Thoracic aorta (tissue), 2 donors: ENCODE measurements around the gene UBE4A. TPM values are rescaled to one million over a fixed set of nuclear protein-coding genes. Genes with fewer than 3 reads are reported as not detected.

Source experiments
- ATAC-seq: fragments of 150-250 bp; one replicate; pipeline ENCODE4 v1.8.0; 2017; ENCODE audit warnings: low read depth; ENCODE audit not compliant: insufficient number of reproducible peaks, low FRiP score
- DNase-seq: peaks from one replicate; pipeline ENCODE4 v3.0.0-alpha.2; 2020; ENCODE audit warnings: low spot score
- H3K27ac ChIP-seq, 2 donors: fragments of 200-600 bp; sonication (generic); 1 replicate in 1 of 2; 2 replicates in 1 of 2; pipeline ENCODE4 v1.5.1; 2016; ENCODE audit warnings: mild to moderate bottlenecking in 2 of 2, moderate library complexity in 2 of 2
- H3K27me3 ChIP-seq: fragments of 200-600 bp; sonication (generic); replicated peaks from 2 replicates; pipeline ENCODE4 v1.6.0; 2016; ENCODE audit warnings: mild to moderate bottlenecking; ENCODE audit not compliant: insufficient read depth
- H3K36me3 ChIP-seq: fragments of 200-600 bp; sonication (generic); one replicate; pipeline ENCODE4 v1.5.1; 2016
- H3K4me1 ChIP-seq, 2 donors: fragments of 200-600 bp; sonication (generic); 1 replicate in 1 of 2; 2 replicates in 1 of 2; pipeline versions ENCODE4 v1.5.1 to v1.6.0; 2016; ENCODE audit warnings: low read depth in 2 of 2, mild to moderate bottlenecking in 1 of 2; ENCODE audit not compliant: control insufficient read depth in 1 of 2
- H3K4me3 ChIP-seq: fragments of 200-600 bp; sonication (generic); 2 replicates; pipeline ENCODE4 v1.5.1; 2016; ENCODE audit warnings: mild to moderate bottlenecking
- H3K9me3 ChIP-seq: fragments of 200-600 bp; sonication (generic); 2 replicates; pipeline ENCODE4 v1.5.1; 2016
- total RNA-seq, 2 donors: library from RNA; depleted of rRNA; stranded (reverse); fragments of >200 nt; gene quantifications; one replicate each; pipeline versions ENCODE4 v1.1.0 to v1.2.3, GENCODE V29; 2016
- TF ChIP-seq, protein P1 (sequence below): fragments of 200-600 bp; sonication (generic); IDR thresholded peaks from one replicate; pipeline ENCODE4 v1.5.1; 2019; ENCODE audit warnings: antibody characterized with exemption

Gene UBE4A, protein sequence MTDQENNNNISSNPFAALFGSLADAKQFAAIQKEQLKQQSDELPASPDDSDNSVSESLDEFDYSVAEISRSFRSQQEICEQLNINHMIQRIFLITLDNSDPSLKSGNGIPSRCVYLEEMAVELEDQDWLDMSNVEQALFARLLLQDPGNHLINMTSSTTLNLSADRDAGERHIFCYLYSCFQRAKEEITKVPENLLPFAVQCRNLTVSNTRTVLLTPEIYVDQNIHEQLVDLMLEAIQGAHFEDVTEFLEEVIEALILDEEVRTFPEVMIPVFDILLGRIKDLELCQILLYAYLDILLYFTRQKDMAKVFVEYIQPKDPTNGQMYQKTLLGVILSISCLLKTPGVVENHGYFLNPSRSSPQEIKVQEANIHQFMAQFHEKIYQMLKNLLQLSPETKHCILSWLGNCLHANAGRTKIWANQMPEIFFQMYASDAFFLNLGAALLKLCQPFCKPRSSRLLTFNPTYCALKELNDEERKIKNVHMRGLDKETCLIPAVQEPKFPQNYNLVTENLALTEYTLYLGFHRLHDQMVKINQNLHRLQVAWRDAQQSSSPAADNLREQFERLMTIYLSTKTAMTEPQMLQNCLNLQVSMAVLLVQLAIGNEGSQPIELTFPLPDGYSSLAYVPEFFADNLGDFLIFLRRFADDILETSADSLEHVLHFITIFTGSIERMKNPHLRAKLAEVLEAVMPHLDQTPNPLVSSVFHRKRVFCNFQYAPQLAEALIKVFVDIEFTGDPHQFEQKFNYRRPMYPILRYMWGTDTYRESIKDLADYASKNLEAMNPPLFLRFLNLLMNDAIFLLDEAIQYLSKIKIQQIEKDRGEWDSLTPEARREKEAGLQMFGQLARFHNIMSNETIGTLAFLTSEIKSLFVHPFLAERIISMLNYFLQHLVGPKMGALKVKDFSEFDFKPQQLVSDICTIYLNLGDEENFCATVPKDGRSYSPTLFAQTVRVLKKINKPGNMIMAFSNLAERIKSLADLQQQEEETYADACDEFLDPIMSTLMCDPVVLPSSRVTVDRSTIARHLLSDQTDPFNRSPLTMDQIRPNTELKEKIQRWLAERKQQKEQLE
- total RNA-seq = 10 to 100 TPM; 37.1 to 49.0 TPM

DNA sequence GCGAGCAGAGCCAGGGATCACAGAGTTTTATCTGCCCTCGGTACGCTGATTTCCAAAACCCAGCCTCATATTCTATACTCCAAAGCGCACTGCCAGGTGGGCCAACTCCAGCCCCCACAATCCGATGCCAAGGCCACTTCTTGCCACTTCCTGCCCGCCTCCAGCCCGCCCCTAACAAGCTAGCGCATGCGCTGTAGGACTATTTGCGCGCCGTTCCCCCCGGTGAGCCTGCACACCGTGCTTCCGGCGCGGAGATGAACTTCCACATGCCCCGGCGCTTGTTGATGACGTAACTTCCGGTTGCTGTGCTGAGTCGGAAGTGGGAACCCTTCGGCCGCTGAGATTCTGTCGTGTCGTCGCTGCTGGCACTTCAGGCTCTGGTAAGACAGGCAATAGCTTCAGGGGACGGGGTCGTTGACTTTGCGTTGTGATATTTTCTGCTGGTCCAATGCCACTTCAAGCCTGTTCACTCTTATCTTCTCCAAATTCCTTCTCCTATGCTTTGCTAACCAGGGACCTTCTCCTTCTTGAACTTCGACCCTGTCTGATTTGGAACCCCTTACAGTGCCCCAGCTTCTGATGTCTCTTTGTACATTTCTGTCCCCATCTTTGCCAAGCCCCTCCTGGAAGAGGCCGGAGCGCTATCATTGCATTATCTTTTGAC is at the start of gene UBE4A:
Gene UBE4A, plus strand, starts transcription at position 306 of the 664 bp plus-strand sequence. CDS start 5,481 bp downstream, outside the sequence.
- Histone ChIP-seq H3K4me1 (peaks cover 10 to 18% of the 10 kb centered on the region in 2 donors), H3K36me3 (no peaks in the 10 kb centered on the region), H3K4me3 (peak within 1 kb of the TSS; percentile 92), H3K27me3 (no peaks in the 10 kb centered on the region), H3K9me3 (no peaks in the 10 kb centered on the region), H3K27ac (peak within 1 kb of the TSS; percentile 3 to 64)
- peak; percentile 83 for ATAC-seq
- TF ChIP-seq, protein P1, sequence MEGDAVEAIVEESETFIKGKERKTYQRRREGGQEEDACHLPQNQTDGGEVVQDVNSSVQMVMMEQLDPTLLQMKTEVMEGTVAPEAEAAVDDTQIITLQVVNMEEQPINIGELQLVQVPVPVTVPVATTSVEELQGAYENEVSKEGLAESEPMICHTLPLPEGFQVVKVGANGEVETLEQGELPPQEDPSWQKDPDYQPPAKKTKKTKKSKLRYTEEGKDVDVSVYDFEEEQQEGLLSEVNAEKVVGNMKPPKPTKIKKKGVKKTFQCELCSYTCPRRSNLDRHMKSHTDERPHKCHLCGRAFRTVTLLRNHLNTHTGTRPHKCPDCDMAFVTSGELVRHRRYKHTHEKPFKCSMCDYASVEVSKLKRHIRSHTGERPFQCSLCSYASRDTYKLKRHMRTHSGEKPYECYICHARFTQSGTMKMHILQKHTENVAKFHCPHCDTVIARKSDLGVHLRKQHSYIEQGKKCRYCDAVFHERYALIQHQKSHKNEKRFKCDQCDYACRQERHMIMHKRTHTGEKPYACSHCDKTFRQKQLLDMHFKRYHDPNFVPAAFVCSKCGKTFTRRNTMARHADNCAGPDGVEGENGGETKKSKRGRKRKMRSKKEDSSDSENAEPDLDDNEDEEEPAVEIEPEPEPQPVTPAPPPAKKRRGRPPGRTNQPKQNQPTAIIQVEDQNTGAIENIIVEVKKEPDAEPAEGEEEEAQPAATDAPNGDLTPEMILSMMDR = no peak
- DNase-seq = peak; percentile 94

DNA sequence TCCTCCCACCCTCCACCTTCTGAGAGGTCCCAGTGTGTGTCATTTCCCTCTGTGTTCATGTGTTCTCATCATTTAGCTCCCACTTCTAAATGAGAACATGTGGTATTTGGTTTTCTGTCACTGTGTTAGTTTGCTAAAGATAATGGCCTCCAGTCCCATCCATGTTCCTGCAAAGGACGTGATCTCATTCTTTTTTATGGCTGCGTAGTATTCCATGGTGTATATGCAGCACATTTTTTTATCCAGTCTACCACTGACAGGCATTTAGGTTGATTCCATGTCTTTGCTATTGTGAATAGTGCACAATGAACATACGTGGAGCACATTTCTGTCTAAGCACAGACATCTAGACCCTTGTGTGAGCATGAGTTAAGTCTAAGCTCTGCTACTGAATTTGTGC is 49.1 kb upstream of the UBE4A start:
- no peaks in the 10 kb centered on the region for H3K9me3 ChIP-seq
- no peak for ATAC-seq
- TF ChIP-seq, protein P1 = no peak
- no peak overlapping the region for H3K27ac ChIP-seq
- H3K4me1 ChIP-seq = peaks cover 0 to under 1% of the 10 kb centered on the region in 2 donors
- no peak overlapping the region for H3K4me3 ChIP-seq
- peaks cover 5% of the 10 kb centered on the region for H3K27me3 ChIP-seq
- DNase-seq = no peak
- no peaks in the 10 kb centered on the region for H3K36me3 ChIP-seq

DNA sequence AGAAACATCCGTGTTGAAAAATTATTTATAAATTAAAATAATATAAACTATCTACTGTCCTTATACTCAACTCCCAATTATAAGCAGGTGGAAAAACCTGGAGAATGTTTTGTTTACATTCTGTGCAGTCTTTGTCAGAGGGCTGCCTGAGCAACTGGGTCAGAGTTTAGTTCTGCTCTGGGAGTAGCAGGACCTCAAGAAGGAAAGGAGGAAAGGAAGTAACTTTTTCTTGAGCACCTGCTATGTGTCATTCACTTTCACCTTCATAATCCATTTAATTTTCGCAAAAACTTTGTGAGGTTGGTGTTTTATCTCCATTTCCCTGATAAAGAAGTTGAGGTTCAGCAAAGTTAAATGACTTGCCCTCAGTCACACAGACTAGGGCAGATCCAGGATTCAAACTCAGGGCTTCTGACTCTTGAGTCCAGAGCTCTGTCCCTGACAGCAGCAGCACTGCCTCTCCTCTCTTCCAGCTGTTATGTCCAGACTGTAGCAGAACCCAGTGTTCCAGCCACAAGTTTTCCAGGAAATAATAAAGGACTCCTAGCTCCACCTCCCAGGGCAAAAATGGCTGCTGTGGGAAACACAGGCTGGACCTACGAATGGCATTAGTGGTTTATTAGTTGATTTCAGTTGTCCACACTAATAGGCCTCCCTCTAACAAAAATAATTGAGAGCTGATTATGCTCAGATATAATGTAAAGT is 48.5 kb upstream of the UBE4A start:
- DNase-seq (no peak), ATAC-seq (no peak)
- Histone ChIP-seq H3K9me3 (no peaks in the 10 kb centered on the region), H3K4me1 (peaks cover 3 to 6% of the 10 kb centered on the region in 2 donors), H3K4me3 (no peak overlapping the region), H3K27ac (no peak overlapping the region), H3K36me3 (no peaks in the 10 kb centered on the region), H3K27me3 (peaks cover 5% of the 10 kb centered on the region)
- TF ChIP-seq, protein P1 = no peak

DNA sequence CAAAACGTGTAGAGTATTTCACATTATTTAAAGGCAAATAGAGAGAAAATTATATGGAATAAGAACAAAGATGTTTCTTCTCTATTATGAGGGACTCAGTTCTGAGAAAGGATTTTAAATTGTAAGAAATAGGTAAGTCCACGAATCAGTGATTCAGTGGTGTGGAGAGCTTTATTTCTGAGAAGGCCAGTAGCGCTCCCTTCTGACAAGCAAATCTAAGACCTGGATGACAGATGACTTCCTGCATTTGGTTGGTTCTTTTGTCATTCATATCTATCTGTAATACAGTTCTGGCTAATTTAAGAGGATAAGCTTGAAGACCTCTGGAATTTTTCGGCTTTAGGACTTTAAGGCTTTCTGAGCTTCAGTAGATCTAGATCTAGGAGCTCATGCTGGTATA is 47.9 kb upstream of the UBE4A start:
- H3K9me3 ChIP-seq = no peaks in the 10 kb centered on the region
- peaks cover 5% of the 10 kb centered on the region for H3K27me3 ChIP-seq
- ATAC-seq = no peak
- DNase-seq = no peak
- no peaks in the 10 kb centered on the region for H3K36me3 ChIP-seq
- no peak overlapping the region for H3K4me3 ChIP-seq
- TF ChIP-seq, protein P1 = no peak
- H3K4me1 ChIP-seq = peaks cover 3 to 7% of the 10 kb centered on the region in 2 donors
- H3K27ac ChIP-seq = no peak overlapping the region
